GM23338 (cell line): Measurements from ENCODE around the gene KIF20B.
A peak's percentile ranks its signal among the peaks of the same experiment; 100 is the strongest.

Source experiments
- CREB1 ChIP-seq: fragments of 250-450 bp; sonication (Bioruptor Pico); IDR thresholded peaks from 2 replicates; pipeline ENCODE4 v1.5.0; 2020; ENCODE audit warnings: low read depth, mild to moderate bottlenecking, moderate library complexity
- CTCF ChIP-seq, 2 experiments: fragments of 200-600 bp in 1 of 2; sonication (generic) in 1 of 2; conservative IDR thresholded peaks; 2 replicates each; pipeline versions ENCODE4 v1.5.1 to v1.6.1; 2016 to 2017; ENCODE audit warnings: antibody characterized with exemption in 2 of 2, low read depth in 2 of 2, mild to moderate bottlenecking in 2 of 2, moderate library complexity in 1 of 2
- EZH2 ChIP-seq: fragments of 200-600 bp; sonication (generic); IDR thresholded peaks from one replicate; pipeline ENCODE4 v1.8.0; 2017; ENCODE audit warnings: antibody characterized with exemption, mild to moderate bottlenecking, low read depth; ENCODE audit not compliant: unreplicated experiment
- EZH2phosphoT487 ChIP-seq: fragments of 200-600 bp; sonication (generic); IDR thresholded peaks from one replicate; pipeline ENCODE4 v1.8.1; 2018; ENCODE audit warnings: antibody characterized with exemption; ENCODE audit not compliant: unreplicated experiment
- POLR2AphosphoS5 ChIP-seq: IDR thresholded peaks from 2 replicates; pipeline ENCODE4 v1.6.1; 2016; ENCODE audit warnings: antibody characterized with exemption, low read depth
- REST ChIP-seq: IDR thresholded peaks from one replicate; pipeline ENCODE4 v1.6.1; 2018; ENCODE audit warnings: antibody characterized with exemption; ENCODE audit not compliant: unreplicated experiment

- TF ChIP-seq POLR2AphosphoS5 (peak; percentile 99), CTCF (conservative IDR thresholded peaks at IDR 0.05; ENCODE audit: low read depth in 2 of 2) (peak in 1 of 2 experiments; percentile 32; a peak in 1 of 4 replicates), CREB1 (peak; percentile 30), EZH2phosphoT487 (no peak), REST (no peak), EZH2 (no peak)
Measured at GRCh38 chr10:89701242-89702120, at the start of gene KIF20B.
